Endothelial cell of umbilical vein (primary cell): ENCODE measurements around the gene LMAN2L. TPM values are rescaled to one million over a fixed set of nuclear protein-coding genes. Genes with fewer than 3 reads are reported as not detected.

Source experiments
- BruUV-seq: library from RNA; stranded (reverse); fragments of 400-500 nt; replicated peaks from 2 replicates; lab custom pipeline; 2021; lab: Mats Ljungman, UMichigan
- CTCF ChIA-PET: fragments of 300-600, 350-600 bp; sonication (Branson Sonifier 250); formaldehyde crosslinking; loops from one replicate; lab custom pipeline; 2021; ENCODE audit warnings: antibody characterized with exemption, inconsistent platforms; lab: Charles Lee
- POLR2A ChIA-PET: fragments of 300-600, 350-600 bp; sonication (Branson Sonifier 250); formaldehyde crosslinking; loops from one replicate; lab custom pipeline; 2021; ENCODE audit warnings: antibody characterized with exemption, inconsistent platforms; lab: Charles Lee
- DNase-seq: peaks from one replicate; pipeline ENCODE4 v3.0.0-alpha.2; 2011; ENCODE audit warnings: low read depth, low spot score
- FAIRE-seq: peaks from 2 replicates; lab custom pipeline; 2011; peaks lifted over from hg19 to GRCh38; lab: Jason Lieb, UNC
- H2AFZ ChIP-seq: 2 replicates; pipeline ENCODE4 v1.6.0; 2012; ENCODE audit warnings: low read depth, low read length, control low read depth, inconsistent platforms
- H3K27ac ChIP-seq: 2 replicates; pipeline ENCODE4 v1.5.1; 2011; ENCODE audit warnings: low read depth, mild to moderate bottlenecking, control low read depth, low read length, moderate library complexity; ENCODE audit not compliant: insufficient read depth
- H3K27me3 ChIP-seq, 2 experiments: 2 replicates each; pipeline versions ENCODE4 v1.6.0 to v1.6.1; 2011; ENCODE audit warnings: low read length in 2 of 2, mixed read lengths in 1 of 2; ENCODE audit not compliant: control insufficient read depth in 2 of 2, insufficient read depth in 2 of 2
- H3K36me3 ChIP-seq, 2 experiments: 2 replicates in 1 of 2; 3 replicates in 1 of 2; pipeline ENCODE4 v1.5.1; 2011; ENCODE audit warnings: low read length in 2 of 2, mild to moderate bottlenecking in 1 of 2, moderate library complexity in 1 of 2; ENCODE audit not compliant: control insufficient read depth in 2 of 2, insufficient read depth in 2 of 2; ENCODE audit errors: extremely low read depth in 1 of 2
- H3K4me1 ChIP-seq: 3 replicates; pipeline ENCODE4 v1.5.1; 2011; ENCODE audit warnings: mild to moderate bottlenecking, low read length; ENCODE audit not compliant: control insufficient read depth, insufficient read depth; ENCODE audit errors: extremely low read depth
- H3K4me2 ChIP-seq: 2 replicates; pipeline ENCODE4 v1.6.1; 2011; ENCODE audit warnings: low read length, control low read depth, mixed read lengths; ENCODE audit not compliant: insufficient read depth
- H3K4me3 ChIP-seq, 3 experiments: fragments of 200-600 bp in 1 of 3; sonication (generic), shearing (Covaris generic) in 1 of 3; replicated peaks in 1 of 3; 2 replicates each; pipeline ENCODE4 v1.5.1; 2011 to 2016; ENCODE audit warnings: control low read depth in 3 of 3, low read length in 3 of 3, mild to moderate bottlenecking in 2 of 3, inconsistent platforms in 1 of 3, low read depth in 1 of 3, moderate library complexity in 1 of 3; ENCODE audit not compliant: insufficient read depth in 1 of 3
- H3K79me2 ChIP-seq: 2 replicates; pipeline ENCODE4 v1.6.0; 2012; ENCODE audit warnings: low read length, inconsistent platforms; ENCODE audit not compliant: control insufficient read depth, insufficient read depth
- H3K9ac ChIP-seq: replicated peaks from 2 replicates; pipeline ENCODE3; 2011; ENCODE audit warnings: low read length, control low read depth; ENCODE audit not compliant: insufficient read depth; ENCODE audit errors: extremely low read depth
- H3K9me1 ChIP-seq: replicated peaks from 3 replicates; pipeline ENCODE4 v1.6.0; 2011; ENCODE audit warnings: mild to moderate bottlenecking, low read length; ENCODE audit not compliant: control insufficient read depth, insufficient read depth; ENCODE audit errors: extremely low read depth
- H3K9me3 ChIP-seq: replicated peaks from 2 replicates; pipeline ENCODE4 v1.5.1; 2012; ENCODE audit warnings: low read length, inconsistent platforms; ENCODE audit not compliant: control insufficient read depth, insufficient read depth
- H4K20me1 ChIP-seq: replicated peaks from 2 replicates; pipeline ENCODE3; 2011; ENCODE audit warnings: mild to moderate bottlenecking, low read length; ENCODE audit not compliant: control insufficient read depth, insufficient read depth; ENCODE audit errors: extremely low read depth
- CTCF ChIP-seq, 2 donors: IDR thresholded peaks; 1 replicate in 1 of 2; 2 replicates in 1 of 2; pipeline ENCODE4 v1.5.1; 2011; ENCODE audit warnings: low read length in 2 of 2, mild to moderate bottlenecking in 2 of 2, moderate library complexity in 2 of 2, control low read depth in 1 of 2, inconsistent platforms in 1 of 2, low read depth in 1 of 2; ENCODE audit not compliant: insufficient read depth in 1 of 2; ENCODE audit errors: extremely low read depth in 1 of 2
- EZH2 ChIP-seq: IDR thresholded peaks from 2 replicates; pipeline ENCODE4 v1.6.1; 2012; ENCODE audit warnings: borderline replicate concordance, low read depth, mild to moderate bottlenecking, moderate library complexity, low read length, inconsistent platforms; ENCODE audit not compliant: severe bottlenecking
- FOS ChIP-seq: IDR thresholded peaks from 2 replicates; pipeline ENCODE4 v1.6.1; 2011; ENCODE audit warnings: mild to moderate bottlenecking, low read length, moderate library complexity, borderline replicate concordance; ENCODE audit not compliant: insufficient read depth
- GATA2 ChIP-seq: IDR thresholded peaks from 2 replicates; pipeline ENCODE4 v1.7.0; 2011; ENCODE audit warnings: low read depth, mild to moderate bottlenecking, moderate library complexity, mixed read lengths, low read length; ENCODE audit not compliant: insufficient read length, insufficient read depth
- JUN ChIP-seq: IDR thresholded peaks from 2 replicates; pipeline ENCODE4 v1.6.1; 2011; ENCODE audit warnings: borderline replicate concordance, low read depth; ENCODE audit not compliant: insufficient read length, insufficient read depth
- MAX ChIP-seq: IDR thresholded peaks from 2 replicates; pipeline ENCODE4 v1.6.1; 2011; ENCODE audit not compliant: insufficient read depth, insufficient read length
- MYC ChIP-seq: IDR thresholded peaks from one replicate; pipeline ENCODE4 v1.6.1; 2011; ENCODE audit warnings: mild to moderate bottlenecking, low read depth, low read length
- POLR2A ChIP-seq: IDR thresholded peaks from 2 replicates; pipeline ENCODE4 v1.6.1; 2012; ENCODE audit warnings: low read depth, mild to moderate bottlenecking, control low read depth, low read length
- POLR2AphosphoS5 ChIP-seq: IDR thresholded peaks from 2 replicates; pipeline ENCODE4 v1.6.1; 2012; ENCODE audit warnings: low read depth, mild to moderate bottlenecking, control low read depth, low read length, moderate library complexity; ENCODE audit not compliant: insufficient read depth
- dilution Hi-C: fragments of 300-500 bp; cut with MboI; formaldehyde crosslinking; loops from one replicate; pipeline ENCODE4 v1.15.0; 2019; ENCODE audit warnings: low sequenced_read_pairs; ENCODE audit not compliant: extremely low pct_ligation_motif_present
- intact Hi-C: fragments of 100-400 bp; cut with micrococcal nuclease; formaldehyde crosslinking; loops from one replicate; pipeline ENCODE4 v1.10.0; 2022
- polyA plus RNA-seq, 4 experiments: library from polyadenylated mRNA; depleted of rRNA in 3 of 4; stranded (reverse) in 3 of 4; unstranded in 1 of 4; fragments of >200 nt; gene quantifications; 2 replicates each; pipeline versions ENCODE4 v1.2.1 to v1.2.3, GENCODE V29; 2011 to 2012; ENCODE audit warnings: missing spikeins in 1 of 4
- total RNA-seq: library from RNA; stranded (reverse); gene quantifications from 2 replicates; pipeline ENCODE4 v1.2.3, GENCODE V29; 2021

LMAN2L gene
- total and polyA plus RNA-seq, 2 donors (not counting 3 experiments of a cell fraction or from before 2014, with no cell fraction given), result 15.4 to 20.5 TPM

- no TSS peak for BruUV-seq
- TF ChIP-seq JUN, result no peak
- no peak for TF ChIP-seq CTCF (IDR thresholded peaks at IDR 0.05; ENCODE audit: extremely low read depth in 1 of 2, insufficient read depth in 1 of 2, low read depth in 1 of 2, low read length in 2 of 2)
- no peak for TF ChIP-seq POLR2A
- no peak for TF ChIP-seq MAX
- no peak for TF ChIP-seq MYC
- no peak for TF ChIP-seq FOS
- no peak for TF ChIP-seq EZH2
- TF ChIP-seq POLR2AphosphoS5, result no peak
- TF ChIP-seq GATA2, result no peak
- Histone ChIP-seq H3K9ac (no peak overlapping the region), H3K27me3 (no peaks in the 10 kb centered on the region), H4K20me1 (no peaks in the 10 kb centered on the region), H3K4me2 (no peak overlapping the region), H3K27ac (no peak overlapping the region), H3K4me3 (no peak overlapping the region), H2AFZ (no peak overlapping the region), H3K36me3 (no peaks in the 10 kb centered on the region), H3K9me1 (no peaks in the 10 kb centered on the region), H3K79me2 (no peaks in the 10 kb centered on the region), H3K4me1 (peaks cover 6% of the 10 kb centered on the region), H3K9me3 (no peaks in the 10 kb centered on the region)
- ChIA-PET POLR2A (no interaction called here), CTCF (interaction anchor here (0.9 to 1.6 kb wide), 2 partner anchors 10 to 203 kb away, joined by 3 read pairs; no protein-coding TSS in a partner anchor)
- intact Hi-C loops (no loop called here), dilution Hi-C loops (no loop called here)
- no peak for DNase-seq
- no peak for FAIRE-seq
These were observed 17.6 kb upstream of the LMAN2L start for GRCh38 chr2:96757477-96757860.
